Measurements from ENCODE around the gene CHST3. TPM values are rescaled to one million over a fixed set of nuclear protein-coding genes. Genes with fewer than 3 reads are reported as not detected.

The CHST3 gene
- total and polyA plus RNA-seq, 10 of the 15 experiments (the other 5 are each of a cell fraction or from before 2014, with no cell fraction given): 0.03 to 0.50 (median 0.05) TPM; not detected in 2

DNA sequence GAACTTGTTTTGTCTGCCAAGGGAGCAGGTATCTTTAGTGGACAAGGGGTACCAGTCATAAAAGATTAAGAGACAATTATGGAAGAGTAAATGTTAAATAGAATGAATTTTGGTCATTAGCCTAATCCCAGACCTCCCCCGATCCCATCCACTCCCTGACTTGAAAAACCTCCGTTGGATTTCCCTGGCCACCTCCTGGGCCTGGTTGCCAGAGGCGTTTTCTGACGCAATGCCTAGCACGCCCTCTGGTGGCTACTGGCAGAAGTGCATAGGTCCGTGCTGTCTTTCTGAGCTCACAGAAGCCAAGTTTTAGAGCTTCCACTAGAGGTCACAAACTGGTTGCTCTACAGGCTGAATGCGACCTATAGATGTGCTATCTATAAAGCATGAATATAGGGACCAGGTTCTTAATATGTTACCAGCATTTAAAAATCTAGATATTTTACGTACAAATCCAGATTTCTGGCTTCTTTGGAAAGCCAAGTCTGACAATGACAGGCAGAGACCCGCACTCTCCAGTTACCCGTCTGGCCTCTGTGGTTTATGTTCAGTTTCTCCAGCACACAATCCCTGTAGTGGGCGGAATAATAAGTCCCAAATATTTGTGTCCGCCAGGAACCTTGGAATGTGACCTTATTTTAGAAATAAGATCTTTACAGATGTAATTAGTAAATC lies 84.4 kb downstream of the CHST3 start (continued):
- TF ChIP-seq, protein P1, sequence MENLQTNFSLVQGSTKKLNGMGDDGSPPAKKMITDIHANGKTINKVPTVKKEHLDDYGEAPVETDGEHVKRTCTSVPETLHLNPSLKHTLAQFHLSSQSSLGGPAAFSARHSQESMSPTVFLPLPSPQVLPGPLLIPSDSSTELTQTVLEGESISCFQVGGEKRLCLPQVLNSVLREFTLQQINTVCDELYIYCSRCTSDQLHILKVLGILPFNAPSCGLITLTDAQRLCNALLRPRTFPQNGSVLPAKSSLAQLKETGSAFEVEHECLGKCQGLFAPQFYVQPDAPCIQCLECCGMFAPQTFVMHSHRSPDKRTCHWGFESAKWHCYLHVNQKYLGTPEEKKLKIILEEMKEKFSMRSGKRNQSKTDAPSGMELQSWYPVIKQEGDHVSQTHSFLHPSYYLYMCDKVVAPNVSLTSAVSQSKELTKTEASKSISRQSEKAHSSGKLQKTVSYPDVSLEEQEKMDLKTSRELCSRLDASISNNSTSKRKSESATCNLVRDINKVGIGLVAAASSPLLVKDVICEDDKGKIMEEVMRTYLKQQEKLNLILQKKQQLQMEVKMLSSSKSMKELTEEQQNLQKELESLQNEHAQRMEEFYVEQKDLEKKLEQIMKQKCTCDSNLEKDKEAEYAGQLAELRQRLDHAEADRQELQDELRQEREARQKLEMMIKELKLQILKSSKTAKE (IDR thresholded peaks at IDR 0.05; ENCODE audit: low read depth, poor library complexity, severe bottlenecking): peak; percentile 48
- 0 out of 2 replicates have a peak, but pooled peaks have one; percentile 23 for TF ChIP-seq GATAD2B (conservative IDR thresholded peaks at IDR 0.05; ENCODE audit: low read depth)
- TF ChIP-seq YY1 (IDR thresholded peaks at IDR 0.05; ENCODE audit: low read depth, low read length): peak; percentile 78
- TF ChIP-seq ZNF24 (IDR thresholded peaks at IDR 0.05): peak; percentile 40; the same call in 1 of the 2 replicates
- no peak for TF ChIP-seq EED (IDR thresholded peaks at IDR 0.05; ENCODE audit: low read depth)
- TF ChIP-seq, protein P2, sequence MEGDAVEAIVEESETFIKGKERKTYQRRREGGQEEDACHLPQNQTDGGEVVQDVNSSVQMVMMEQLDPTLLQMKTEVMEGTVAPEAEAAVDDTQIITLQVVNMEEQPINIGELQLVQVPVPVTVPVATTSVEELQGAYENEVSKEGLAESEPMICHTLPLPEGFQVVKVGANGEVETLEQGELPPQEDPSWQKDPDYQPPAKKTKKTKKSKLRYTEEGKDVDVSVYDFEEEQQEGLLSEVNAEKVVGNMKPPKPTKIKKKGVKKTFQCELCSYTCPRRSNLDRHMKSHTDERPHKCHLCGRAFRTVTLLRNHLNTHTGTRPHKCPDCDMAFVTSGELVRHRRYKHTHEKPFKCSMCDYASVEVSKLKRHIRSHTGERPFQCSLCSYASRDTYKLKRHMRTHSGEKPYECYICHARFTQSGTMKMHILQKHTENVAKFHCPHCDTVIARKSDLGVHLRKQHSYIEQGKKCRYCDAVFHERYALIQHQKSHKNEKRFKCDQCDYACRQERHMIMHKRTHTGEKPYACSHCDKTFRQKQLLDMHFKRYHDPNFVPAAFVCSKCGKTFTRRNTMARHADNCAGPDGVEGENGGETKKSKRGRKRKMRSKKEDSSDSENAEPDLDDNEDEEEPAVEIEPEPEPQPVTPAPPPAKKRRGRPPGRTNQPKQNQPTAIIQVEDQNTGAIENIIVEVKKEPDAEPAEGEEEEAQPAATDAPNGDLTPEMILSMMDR (IDR thresholded peaks at IDR 0.05 in 2 of 3, conservative IDR thresholded peaks at IDR 0.05 in 1 of 3; ENCODE audit: control insufficient read depth in 2 of 3, extremely low read depth in 1 of 3, insufficient read depth in 1 of 3, low read depth in 3 of 3, low read length in 3 of 3): peak; percentile 99 to 100 (median 99); a peak in 5 of 6 replicates
- TF ChIP-seq SMAD5 (IDR thresholded peaks at IDR 0.05; ENCODE audit: low read depth): no peak
- peak; percentile 58; the same call in 1 of the 2 replicates for TF ChIP-seq CREB1 (IDR thresholded peaks at IDR 0.05; ENCODE audit: low read depth)
- TF ChIP-seq, protein P3, sequence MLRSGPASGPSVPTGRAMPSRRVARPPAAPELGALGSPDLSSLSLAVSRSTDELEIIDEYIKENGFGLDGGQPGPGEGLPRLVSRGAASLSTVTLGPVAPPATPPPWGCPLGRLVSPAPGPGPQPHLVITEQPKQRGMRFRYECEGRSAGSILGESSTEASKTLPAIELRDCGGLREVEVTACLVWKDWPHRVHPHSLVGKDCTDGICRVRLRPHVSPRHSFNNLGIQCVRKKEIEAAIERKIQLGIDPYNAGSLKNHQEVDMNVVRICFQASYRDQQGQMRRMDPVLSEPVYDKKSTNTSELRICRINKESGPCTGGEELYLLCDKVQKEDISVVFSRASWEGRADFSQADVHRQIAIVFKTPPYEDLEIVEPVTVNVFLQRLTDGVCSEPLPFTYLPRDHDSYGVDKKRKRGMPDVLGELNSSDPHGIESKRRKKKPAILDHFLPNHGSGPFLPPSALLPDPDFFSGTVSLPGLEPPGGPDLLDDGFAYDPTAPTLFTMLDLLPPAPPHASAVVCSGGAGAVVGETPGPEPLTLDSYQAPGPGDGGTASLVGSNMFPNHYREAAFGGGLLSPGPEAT (IDR thresholded peaks at IDR 0.05; ENCODE audit: low read depth): peak; percentile 21; the same call in 1 of the 2 replicates
- TF ChIP-seq PAX5 (IDR thresholded peaks at IDR 0.05; ENCODE audit: borderline replicate concordance, low read depth, low read length): no peak

Data from GM12878 (cell line).